ENCODE data around the gene GAL3ST1. TPM values are rescaled to one million over a fixed set of nuclear protein-coding genes. Genes with fewer than 3 reads are reported as not detected.
"Not testable (repeated sequence)": the region's sequence is repeated elsewhere in the genome, so short reads cannot be mapped to it uniquely, and the experiment has no call there.

GAL3ST1 gene
- total RNA-seq, 1 experiment from 2014 or later, result not detected

- Mint-ChIP-seq H3K36me3 (ENCODE audit: insufficient read depth, unreplicated experiment) (no peaks in the 10 kb centered on the region), H3K27ac (ENCODE audit: low read depth, unreplicated experiment) (no peak overlapping the region), H3K4me3 (ENCODE audit: unreplicated experiment) (no peak overlapping the region), H3K9me3 (ENCODE audit: unreplicated experiment) (no peaks in the 10 kb centered on the region), H3K4me1 (ENCODE audit: insufficient read depth, unreplicated experiment) (peaks cover 5% of the 10 kb centered on the region), H3K27me3 (ENCODE audit: insufficient read depth, unreplicated experiment) (no peaks in the 10 kb centered on the region)
- intact Hi-C loops (cut with micrococcal nuclease), result no loop called here
- ChIA-PET POLR2A (interaction anchor here (0.8 kb wide), 1 partner anchor 15 kb away, joined by 5 read pairs; no protein-coding TSS in a partner anchor), CTCF (interaction anchor here (0.6 kb wide), 1 partner anchor 78 kb away, joined by 5 read pairs; no protein-coding TSS in a partner anchor)
- no peak for TF ChIP-seq CTCF (IDR thresholded peaks at IDR 0.05; ENCODE audit: unreplicated experiment)
- peak; percentile 71 for DNase-seq (ENCODE audit: unreplicated experiment)
- BruUV-seq (replicated peaks), result no TSS peak
Measured at GRCh38 chr22:30562366-30562765, 12.1 kb downstream of the GAL3ST1 start.

GRCh38 chr22:30561402-30562189 lies 12.9 kb downstream of the GAL3ST1 start:
- Mint-ChIP-seq H3K9me3 (ENCODE audit: unreplicated experiment) (no peaks in the 10 kb centered on the region), H3K27me3 (ENCODE audit: insufficient read depth, unreplicated experiment) (no peaks in the 10 kb centered on the region), H3K27ac (ENCODE audit: low read depth, unreplicated experiment) (no peak overlapping the region), H3K4me3 (ENCODE audit: unreplicated experiment) (no peak overlapping the region), H3K36me3 (ENCODE audit: insufficient read depth, unreplicated experiment) (no peaks in the 10 kb centered on the region), H3K4me1 (ENCODE audit: insufficient read depth, unreplicated experiment) (peaks cover 5% of the 10 kb centered on the region)
- BruUV-seq (replicated peaks), result no TSS peak
- ChIA-PET CTCF (no interaction called here), POLR2A (interaction anchor here (0.8 kb wide), 1 partner anchor 15 kb away, joined by 5 read pairs; no protein-coding TSS in a partner anchor)
- no peak for TF ChIP-seq CTCF (IDR thresholded peaks at IDR 0.05; ENCODE audit: unreplicated experiment)
- DNase-seq (ENCODE audit: unreplicated experiment), result no peak
- intact Hi-C loops (cut with micrococcal nuclease), result no loop called here

- POLR2A ChIA-PET; BruUV-seq (replicated peaks); H3K4me3 Mint-ChIP-seq (ENCODE audit: unreplicated experiment); DNase-seq (ENCODE audit: unreplicated experiment); CTCF ChIA-PET; H3K27me3 Mint-ChIP-seq (ENCODE audit: insufficient read depth, unreplicated experiment); H3K4me1 Mint-ChIP-seq (ENCODE audit: insufficient read depth, unreplicated experiment); H3K9me3 Mint-ChIP-seq (ENCODE audit: unreplicated experiment); H3K27ac Mint-ChIP-seq (ENCODE audit: low read depth, unreplicated experiment); intact Hi-C loops (cut with micrococcal nuclease); H3K36me3 Mint-ChIP-seq (ENCODE audit: insufficient read depth, unreplicated experiment): not testable (repeated sequence)
- TF ChIP-seq CTCF (IDR thresholded peaks at IDR 0.05; ENCODE audit: unreplicated experiment), result peak; percentile 5
Measured at GRCh38 chr22:30560643-30561202, 13.7 kb downstream of the GAL3ST1 start.

GRCh38 chr22:30559889-30560288 lies 14.6 kb downstream of the GAL3ST1 start:
- Mint-ChIP-seq H3K9me3 (ENCODE audit: unreplicated experiment) (no peaks in the 10 kb centered on the region), H3K4me3 (ENCODE audit: unreplicated experiment) (no peak overlapping the region), H3K27me3 (ENCODE audit: insufficient read depth, unreplicated experiment) (no peaks in the 10 kb centered on the region), H3K27ac (ENCODE audit: low read depth, unreplicated experiment) (no peak overlapping the region), H3K4me1 (ENCODE audit: insufficient read depth, unreplicated experiment) (peaks cover 5% of the 10 kb centered on the region), H3K36me3 (ENCODE audit: insufficient read depth, unreplicated experiment) (no peaks in the 10 kb centered on the region)
- DNase-seq (ENCODE audit: unreplicated experiment), result no peak
- POLR2A ChIA-PET, result interaction anchor here (0.7 kb wide), 1 partner anchor 30 kb away, joined by 3 read pairs; no protein-coding TSS in a partner anchor
- intact Hi-C loops (cut with micrococcal nuclease), result no loop called here
- CTCF ChIA-PET, result no interaction called here
- no peak for TF ChIP-seq CTCF (IDR thresholded peaks at IDR 0.05; ENCODE audit: unreplicated experiment)
- no TSS peak for BruUV-seq (replicated peaks)

Data from MCF 10A (cell line).